Measurements from ENCODE around the gene EMP1.

Gene EMP1

GRCh38 chr12:13173012-13173932 lies 23.3 kb upstream of the EMP1 start:
- peak; percentile 81 for DNase-seq

GRCh38 chr12:13175499-13175898 lies 21.0 kb upstream of the EMP1 start:
- peak; percentile 42 for DNase-seq

GRCh38 chr12:13176256-13176655 lies 20.3 kb upstream of the EMP1 start:
- no peak for DNase-seq

GRCh38 chr12:13177373-13177772 lies 19.2 kb upstream of the EMP1 start:
- no peak for DNase-seq

GRCh38 chr12:13177906-13178305 lies 18.6 kb upstream of the EMP1 start:
- DNase-seq: no peak

GRCh38 chr12:13178568-13179210 lies 17.8 kb upstream of the EMP1 start:
- no peak for DNase-seq

GRCh38 chr12:13179211-13180074 lies 17.1 kb upstream of the EMP1 start:
- DNase-seq: peak; percentile 82

GRCh38 chr12:13181375-13182070 lies 15.0 kb upstream of the EMP1 start:
- DNase-seq: no peak

GRCh38 chr12:13182881-13183280 lies 13.6 kb upstream of the EMP1 start:
- no peak for DNase-seq

- DNase-seq: no peak
Measured at GRCh38 chr12:13183620-13184019, 12.9 kb upstream of the EMP1 start.

GRCh38 chr12:13186302-13186701 lies 10.2 kb upstream of the EMP1 start:
- DNase-seq: no peak

GRCh38 chr12:13187399-13187798 lies 9.1 kb upstream of the EMP1 start:
- no peak for DNase-seq

GRCh38 chr12:13189264-13189663 lies 7.3 kb upstream of the EMP1 start:
- DNase-seq: no peak

GRCh38 chr12:13190275-13190674 lies 6.3 kb upstream of the EMP1 start:
- DNase-seq: no peak

GRCh38 chr12:13192719-13193118 lies 3.8 kb upstream of the EMP1 start:
- no peak for DNase-seq

- DNase-seq: no peak
Measured at GRCh38 chr12:13193505-13194231, 2.9 kb upstream of the EMP1 start.

- no peak for DNase-seq
Measured at GRCh38 chr12:13194401-13195110, 2.0 kb upstream of the EMP1 start.

- DNase-seq: no peak
Measured at GRCh38 chr12:13195250-13195649, 1.3 kb upstream of the EMP1 start.

GRCh38 chr12:13195785-13196129 lies 769 bp upstream of the EMP1 start:
- no peak for DNase-seq

- DNase-seq: no peak
Measured at GRCh38 chr12:13197032-13197431, 506 bp downstream of the EMP1 start.

- no peak for DNase-seq
Measured at GRCh38 chr12:13197526-13198143, 1.1 kb downstream of the EMP1 start.

Data from MV-4-11 (cell line).